Naive thymus-derived CD4-positive, alpha-beta T cell (primary cell): ENCODE results near the gene INTS1. TPM values are rescaled to one million over a fixed set of nuclear protein-coding genes. Genes with fewer than 3 reads are reported as not detected.

Experiments used
- ATAC-seq: fragments of 150-1000 bp; cut with Tn5 transposase; 2 replicates; pipeline ENCODE4 v1.10.0; 2021; ENCODE audit warnings: mild to moderate bottlenecking, moderate library complexity
- CTCF ChIA-PET: fragments of 350-600 bp; sonication (Branson Sonifier 250); formaldehyde crosslinking; loops from one replicate; lab custom pipeline; 2021; ENCODE audit warnings: antibody characterized with exemption; lab: Charles Lee
- POLR2A ChIA-PET: fragments of 350-600 bp; sonication (Branson Sonifier 250); formaldehyde crosslinking; loops from one replicate; lab custom pipeline; 2021; ENCODE audit warnings: antibody characterized with exemption, inconsistent platforms; lab: Charles Lee
- DNase-seq, 9 donors: peaks; one replicate each; pipeline versions ENCODE4 v3.0.0 to v3.0.0-alpha.2; 2020 to 2022; ENCODE audit warnings: mixed read lengths in 1 of 9
- H3K27ac ChIP-seq: one replicate; pipeline ENCODE4 v1.7.0; 2013; ENCODE audit warnings: mild to moderate bottlenecking, low read depth, low read length, moderate library complexity
- H3K27me3 ChIP-seq, 2 donors: one replicate each; pipeline ENCODE4 v1.7.0; 2013; ENCODE audit warnings: low read length in 2 of 2, mild to moderate bottlenecking in 2 of 2, moderate library complexity in 2 of 2; ENCODE audit not compliant: control insufficient read depth in 2 of 2, insufficient read depth in 2 of 2
- H3K36me3 ChIP-seq, 3 experiments: 1 replicate in 2 of 3; 2 replicates in 1 of 3; pipeline ENCODE4 v1.7.0; 2013; ENCODE audit warnings: low read length in 3 of 3, mild to moderate bottlenecking in 3 of 3, moderate library complexity in 1 of 3; ENCODE audit not compliant: insufficient read depth in 3 of 3, control insufficient read depth in 2 of 3
- H3K4me1 ChIP-seq, 2 donors: one replicate each; pipeline ENCODE4 v1.7.0; 2013; ENCODE audit warnings: low read length in 2 of 2, mild to moderate bottlenecking in 2 of 2, moderate library complexity in 1 of 2; ENCODE audit not compliant: control insufficient read depth in 2 of 2, insufficient read depth in 2 of 2
- H3K4me3 ChIP-seq: 2 replicates; pipeline ENCODE4 v1.7.0; 2013; ENCODE audit warnings: mild to moderate bottlenecking, low read length
- H3K9me3 ChIP-seq, 3 experiments: 1 replicate in 2 of 3; 2 replicates in 1 of 3; pipeline ENCODE4 v1.7.0; 2013; ENCODE audit warnings: low read length in 3 of 3; ENCODE audit not compliant: control insufficient read depth in 2 of 3
- H3K27ac Mint-ChIP-seq, 9 donors: one replicate each; pipeline ENCODE4 v1.8.0; 2020 to 2022; ENCODE audit warnings: mixed read lengths in 9 of 9, mild to moderate bottlenecking in 8 of 9, moderate library complexity in 5 of 9, inconsistent platforms in 2 of 9
- H3K27me3 Mint-ChIP-seq, 5 donors: one replicate each; pipeline ENCODE4 v1.8.0; 2021 to 2022; ENCODE audit warnings: mixed read lengths in 5 of 5, mild to moderate bottlenecking in 1 of 5
- H3K36me3 Mint-ChIP-seq, 5 donors: one replicate each; pipeline ENCODE4 v1.8.0; 2020 to 2022; ENCODE audit warnings: mixed read lengths in 5 of 5, mild to moderate bottlenecking in 3 of 5, inconsistent platforms in 1 of 5
- H3K4me1 Mint-ChIP-seq, 7 donors: one replicate each; pipeline ENCODE4 v1.8.0; 2020 to 2022; ENCODE audit warnings: mixed read lengths in 7 of 7, mild to moderate bottlenecking in 3 of 7, inconsistent platforms in 1 of 7
- H3K4me3 Mint-ChIP-seq, 10 donors: one replicate each; pipeline ENCODE4 v1.8.0; 2020 to 2022; ENCODE audit warnings: mild to moderate bottlenecking in 10 of 10, mixed read lengths in 10 of 10, moderate library complexity in 6 of 10, inconsistent platforms in 2 of 10
- H3K9me3 Mint-ChIP-seq, 11 donors: one replicate each; pipeline ENCODE4 v1.8.0; 2020 to 2022; ENCODE audit warnings: mixed read lengths in 11 of 11, mild to moderate bottlenecking in 4 of 11, inconsistent platforms in 1 of 11, moderate library complexity in 1 of 11
- intact Hi-C, 2 donors: fragments of 100-400 bp; cut with micrococcal nuclease; formaldehyde crosslinking; loops; one replicate each; pipeline ENCODE4 v1.15.1; 2023
- polyA plus RNA-seq, 2 donors: library from polyadenylated mRNA; unstranded; fragments of 300-500 nt; fragmentation: Illumina TruSeq; gene quantifications; one replicate each; pipeline ENCODE4 v1.2.3, GENCODE V29; 2021
- total RNA-seq, 6 experiments: library from RNA in 5 of 6; stranded (reverse) in 5 of 6; gene quantifications; 1 replicate in 5 of 6; 2 replicates in 1 of 6; pipeline ENCODE4 v1.2.3 and lab custom pipeline; 2021 to 2026

Gene INTS1
- total and polyA plus RNA-seq, 7 experiments from 2014 or later: 15.1 to 157 (median 103) TPM

DNA sequence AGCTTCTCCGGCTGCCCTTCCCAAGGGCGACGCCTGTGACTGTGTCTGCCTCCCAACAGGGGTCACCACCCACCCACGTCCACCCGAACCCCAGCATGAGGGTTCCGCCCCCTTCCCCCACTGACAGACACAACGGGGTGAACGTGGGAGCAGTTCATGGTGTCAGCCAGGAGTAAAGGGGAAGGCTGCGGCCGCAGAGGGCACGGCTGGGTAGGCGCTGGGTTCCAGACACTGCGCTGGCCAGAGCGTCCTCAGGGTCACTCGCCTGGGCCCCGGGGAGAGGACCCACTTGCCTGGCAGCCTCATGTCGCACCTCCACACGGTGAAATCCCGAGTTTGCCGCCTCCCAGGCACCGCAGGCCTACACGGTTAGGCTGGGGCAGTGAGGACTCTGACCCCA, 21.1 kb downstream of the INTS1 start:
- Mint-ChIP-seq H3K27me3 (no peaks in the 10 kb centered on the region), H3K27ac (no peak overlapping the region), H3K36me3 (peaks cover 0 to 9% (median 5%) of the 10 kb centered on the region in 5 donors), H3K4me3 (no peak overlapping the region), H3K4me1 (peaks cover 0 to 2% (median 0%) of the 10 kb centered on the region in 7 donors), H3K9me3 (no peaks in the 10 kb centered on the region)
- H3K27me3 ChIP-seq: no peaks in the 10 kb centered on the region
- H3K4me3 ChIP-seq: no peak overlapping the region
- DNase-seq (no peak), ATAC-seq (no peak)
- H3K27ac ChIP-seq: no peak overlapping the region
- H3K9me3 ChIP-seq: no peaks in the 10 kb centered on the region
- intact Hi-C loops: no loop called here
- peaks cover 0 to 100% (median 6%) of the 10 kb centered on the region in 3 experiments for H3K36me3 ChIP-seq
- H3K4me1 ChIP-seq: no peaks in the 10 kb centered on the region
- ChIA-PET POLR2A (no interaction called here), CTCF (no interaction called here)

DNA sequence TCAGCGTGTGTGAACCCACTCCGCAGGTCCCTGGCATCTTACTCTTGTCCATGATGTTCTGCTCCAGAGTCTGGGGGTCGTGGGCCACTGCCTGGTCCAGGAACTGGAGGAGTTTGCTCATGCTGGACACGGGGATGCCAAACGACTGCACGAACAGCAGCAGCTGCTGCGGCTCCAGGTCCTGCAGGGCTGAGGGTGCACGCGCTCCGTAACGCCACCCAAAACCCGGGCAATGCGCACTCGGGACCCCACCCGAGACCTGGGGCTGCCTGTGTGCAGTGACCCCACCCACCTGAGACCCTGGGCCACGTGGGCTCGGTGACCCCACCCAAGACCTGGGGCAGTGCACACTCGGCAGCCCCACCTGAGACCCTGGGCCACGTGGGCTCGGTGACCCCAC, 22.9 kb downstream of the INTS1 start:
- Histone ChIP-seq H3K36me3 (peaks cover 0 to 100% (median 6%) of the 10 kb centered on the region in 3 experiments), H3K27ac (no peak overlapping the region), H3K4me1 (no peaks in the 10 kb centered on the region), H3K27me3 (no peaks in the 10 kb centered on the region), H3K4me3 (no peak overlapping the region), H3K9me3 (no peaks in the 10 kb centered on the region)
- peaks cover 0 to 2% (median 0%) of the 10 kb centered on the region in 7 donors for H3K4me1 Mint-ChIP-seq
- peaks cover 0 to 8% (median 5%) of the 10 kb centered on the region in 5 donors for H3K36me3 Mint-ChIP-seq
- H3K27me3 Mint-ChIP-seq: no peaks in the 10 kb centered on the region
- intact Hi-C loops: no loop called here
- H3K27ac Mint-ChIP-seq: no peak overlapping the region
- POLR2A ChIA-PET: no interaction called here
- CTCF ChIA-PET: no interaction called here
- H3K4me3 Mint-ChIP-seq: no peak overlapping the region
- no peak for DNase-seq
- no peaks in the 10 kb centered on the region for H3K9me3 Mint-ChIP-seq
- no peak for ATAC-seq

DNA sequence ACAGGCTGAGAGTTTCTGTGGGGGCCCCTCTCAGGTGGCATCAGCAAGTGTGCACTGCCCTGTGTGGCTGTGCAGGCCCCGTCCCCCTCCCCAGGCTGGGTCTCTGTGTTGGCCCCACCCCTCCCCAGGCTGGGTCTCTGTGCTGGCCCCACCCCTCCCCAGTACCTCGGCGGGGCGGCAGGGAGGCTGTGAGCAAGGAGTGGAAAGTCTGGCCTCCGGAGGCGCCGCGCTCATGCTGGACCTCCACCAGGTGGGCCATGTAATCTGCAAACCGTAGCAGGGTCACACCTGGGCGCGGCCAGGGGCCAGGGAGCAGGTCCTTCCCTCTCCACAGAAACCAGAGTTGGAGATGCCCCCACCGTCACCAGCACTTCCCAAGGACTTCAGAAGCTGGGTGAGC, 23.5 kb downstream of the INTS1 start:
- Histone ChIP-seq H3K9me3 (no peaks in the 10 kb centered on the region), H3K27ac (no peak overlapping the region), H3K4me1 (no peaks in the 10 kb centered on the region), H3K27me3 (no peaks in the 10 kb centered on the region), H3K36me3 (peaks cover 0 to 100% (median 6%) of the 10 kb centered on the region in 3 experiments), H3K4me3 (no peak overlapping the region)
- Mint-ChIP-seq H3K27ac (no peak overlapping the region), H3K36me3 (peaks cover 0 to 7% (median 3%) of the 10 kb centered on the region in 5 donors), H3K9me3 (no peaks in the 10 kb centered on the region), H3K4me1 (peaks cover 0 to 2% (median 0%) of the 10 kb centered on the region in 7 donors), H3K4me3 (no peak overlapping the region), H3K27me3 (no peaks in the 10 kb centered on the region)
- ChIA-PET POLR2A (no interaction called here), CTCF (no interaction called here)
- intact Hi-C loops: no loop called here
- no peak for ATAC-seq
- no peak for DNase-seq

DNA sequence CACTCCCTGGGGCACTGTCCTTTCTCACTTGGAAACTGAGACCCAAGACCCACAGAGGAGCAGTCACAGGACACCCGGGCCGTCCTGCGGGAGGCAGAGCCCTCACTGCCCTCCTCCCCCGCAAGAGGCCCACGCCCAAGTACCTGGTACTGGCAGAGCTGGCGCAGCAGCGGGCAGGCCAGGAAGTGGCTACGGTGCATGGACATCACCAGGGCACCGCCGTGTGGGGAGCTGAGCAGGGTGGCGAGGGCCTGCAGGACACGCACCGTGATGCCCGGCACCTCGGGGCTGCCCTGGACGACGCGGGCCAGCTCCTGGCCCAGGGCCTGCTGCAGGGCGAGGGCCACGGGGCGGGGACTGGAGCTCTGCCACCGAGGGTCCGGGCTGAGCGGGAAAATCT, 24.9 kb downstream of the INTS1 start:
- peaks cover 2 to 7% of the 10 kb centered on the region in 2 donors for H3K4me1 ChIP-seq
- no peaks in the 10 kb centered on the region for H3K27me3 Mint-ChIP-seq
- no peak overlapping the region for H3K4me3 ChIP-seq
- peaks cover 4 to 9% (median 6%) of the 10 kb centered on the region in 7 donors for H3K4me1 Mint-ChIP-seq
- no peak overlapping the region for H3K27ac Mint-ChIP-seq
- H3K9me3 ChIP-seq: no peaks in the 10 kb centered on the region
- no peak overlapping the region for H3K4me3 Mint-ChIP-seq
- intact Hi-C loops: no loop called here
- no peaks in the 10 kb centered on the region for H3K27me3 ChIP-seq
- DNase-seq (no peak), ATAC-seq (no peak)
- POLR2A ChIA-PET: no interaction called here
- H3K9me3 Mint-ChIP-seq: no peaks in the 10 kb centered on the region
- peaks cover 0 to 98% (median 3%) of the 10 kb centered on the region in 3 experiments for H3K36me3 ChIP-seq
- no peak overlapping the region for H3K27ac ChIP-seq
- CTCF ChIA-PET: no interaction called here
- H3K36me3 Mint-ChIP-seq: peaks cover 0 to 6% (median 4%) of the 10 kb centered on the region in 5 donors

DNA sequence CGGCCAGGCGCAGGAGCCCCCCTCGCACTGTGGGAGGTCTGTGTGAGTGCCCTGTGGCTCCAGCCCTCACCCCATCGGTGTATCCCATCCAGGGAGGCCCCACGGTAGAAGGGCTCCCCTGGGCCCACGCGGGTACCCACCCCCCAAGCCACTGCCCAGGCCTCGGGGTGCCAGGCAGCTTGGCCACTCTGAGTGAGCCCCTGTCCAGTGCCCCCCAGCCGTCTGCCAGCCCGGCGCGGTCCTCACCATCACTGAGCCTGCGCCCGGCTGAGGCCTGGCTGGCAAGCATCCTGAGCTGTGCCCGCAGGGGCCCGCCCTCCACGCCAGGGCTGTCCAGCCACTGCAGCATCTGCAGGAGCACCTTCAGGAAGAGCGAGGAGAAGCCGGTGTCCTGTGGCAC, 25.7 kb downstream of the INTS1 start:
- Histone ChIP-seq H3K4me1 (peaks cover 3 to 14% of the 10 kb centered on the region in 2 donors), H3K4me3 (no peak overlapping the region), H3K27ac (no peak overlapping the region), H3K9me3 (no peaks in the 10 kb centered on the region), H3K27me3 (no peaks in the 10 kb centered on the region), H3K36me3 (peaks cover 0 to 95% (median 4%) of the 10 kb centered on the region in 3 experiments)
- ATAC-seq (no peak), DNase-seq (no peak)
- ChIA-PET POLR2A (no interaction called here), CTCF (no interaction called here)
- intact Hi-C loops: no loop called here
- H3K36me3 Mint-ChIP-seq: peaks cover 0 to 6% (median 4%) of the 10 kb centered on the region in 5 donors
- H3K4me1 Mint-ChIP-seq: peaks cover 4 to 12% (median 9%) of the 10 kb centered on the region in 7 donors
- H3K9me3 Mint-ChIP-seq: no peaks in the 10 kb centered on the region
- no peak overlapping the region for H3K27ac Mint-ChIP-seq
- H3K4me3 Mint-ChIP-seq: no peak overlapping the region
- H3K27me3 Mint-ChIP-seq: no peaks in the 10 kb centered on the region

DNA sequence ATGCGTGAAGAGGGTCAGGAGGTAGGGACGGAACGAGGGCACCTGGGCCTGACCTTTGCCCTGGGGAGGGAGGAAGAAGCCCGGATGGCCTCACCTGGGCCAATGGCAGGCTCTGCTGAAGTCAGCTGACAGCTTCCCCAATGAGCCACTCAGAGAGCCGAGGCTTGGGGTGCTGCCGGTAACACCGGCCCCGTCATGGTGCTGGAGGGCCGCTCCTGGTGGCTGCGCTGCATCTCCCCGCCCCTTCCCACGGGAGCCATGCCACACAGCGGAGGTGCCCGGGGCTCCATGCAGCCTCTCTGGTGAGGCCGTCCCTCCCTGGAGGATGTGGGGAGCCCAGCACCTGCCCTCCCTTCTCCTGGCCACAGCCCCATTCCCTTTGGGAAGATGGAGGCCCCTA, 27.3 kb downstream of the INTS1 start:
- Mint-ChIP-seq H3K4me3 (no peak overlapping the region), H3K36me3 (peaks cover 0 to 4% (median under 1%) of the 10 kb centered on the region in 5 donors), H3K4me1 (peaks cover 3 to 12% (median 9%) of the 10 kb centered on the region in 7 donors), H3K27ac (no peak overlapping the region), H3K27me3 (no peaks in the 10 kb centered on the region), H3K9me3 (no peaks in the 10 kb centered on the region)
- peaks cover 3 to 14% of the 10 kb centered on the region in 2 donors for H3K4me1 ChIP-seq
- intact Hi-C loops: no loop called here
- ChIA-PET POLR2A (no interaction called here), CTCF (no interaction called here)
- ATAC-seq (no peak), DNase-seq (no peak)
- no peak overlapping the region for H3K27ac ChIP-seq
- H3K9me3 ChIP-seq: no peaks in the 10 kb centered on the region
- H3K4me3 ChIP-seq: no peak overlapping the region
- H3K27me3 ChIP-seq: no peaks in the 10 kb centered on the region
- H3K36me3 ChIP-seq: peaks cover 0 to 94% (median 4%) of the 10 kb centered on the region in 3 experiments

DNA sequence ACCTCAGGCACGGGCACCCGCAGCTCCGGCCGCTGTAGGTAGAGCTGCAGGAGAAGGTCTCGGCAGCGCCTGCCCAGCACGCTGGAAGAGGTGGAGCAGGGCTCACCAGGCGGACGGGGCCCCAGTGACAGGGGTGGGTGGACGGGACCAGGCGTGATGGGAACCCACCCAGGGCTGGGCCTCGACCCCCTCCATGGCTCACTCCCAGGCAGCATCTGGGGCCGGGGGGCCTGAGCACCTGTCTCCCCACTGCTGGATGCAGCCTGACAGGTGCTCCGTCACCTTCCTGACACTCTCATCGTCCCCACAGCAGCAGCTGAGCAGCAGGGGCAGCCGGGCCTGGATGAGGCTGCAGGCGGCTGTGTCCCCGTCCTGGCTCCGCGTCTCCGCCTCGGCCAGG, 28.2 kb downstream of the INTS1 start:
- ATAC-seq (no peak), DNase-seq (no peak)
- Mint-ChIP-seq H3K27me3 (no peaks in the 10 kb centered on the region), H3K9me3 (no peaks in the 10 kb centered on the region), H3K36me3 (peaks cover 0 to 4% (median 0%) of the 10 kb centered on the region in 5 donors), H3K4me1 (peaks cover 3 to 12% (median 9%) of the 10 kb centered on the region in 7 donors), H3K4me3 (no peak overlapping the region), H3K27ac (no peak overlapping the region)
- intact Hi-C loops: no loop called here
- Histone ChIP-seq H3K36me3 (peaks cover 0 to 93% (median 4%) of the 10 kb centered on the region in 3 experiments), H3K9me3 (no peaks in the 10 kb centered on the region), H3K4me1 (peaks cover 3 to 14% of the 10 kb centered on the region in 2 donors), H3K27ac (no peak overlapping the region), H3K27me3 (no peaks in the 10 kb centered on the region), H3K4me3 (no peak overlapping the region)
- ChIA-PET CTCF (no interaction called here), POLR2A (no interaction called here)
